Measurements from ENCODE around the gene TLN1.

TLN1 gene

GRCh38 chr9:35729101-35729500 lies 2.9 kb downstream of the TLN1 start:
- FAIRE-seq = no peak

DNA sequence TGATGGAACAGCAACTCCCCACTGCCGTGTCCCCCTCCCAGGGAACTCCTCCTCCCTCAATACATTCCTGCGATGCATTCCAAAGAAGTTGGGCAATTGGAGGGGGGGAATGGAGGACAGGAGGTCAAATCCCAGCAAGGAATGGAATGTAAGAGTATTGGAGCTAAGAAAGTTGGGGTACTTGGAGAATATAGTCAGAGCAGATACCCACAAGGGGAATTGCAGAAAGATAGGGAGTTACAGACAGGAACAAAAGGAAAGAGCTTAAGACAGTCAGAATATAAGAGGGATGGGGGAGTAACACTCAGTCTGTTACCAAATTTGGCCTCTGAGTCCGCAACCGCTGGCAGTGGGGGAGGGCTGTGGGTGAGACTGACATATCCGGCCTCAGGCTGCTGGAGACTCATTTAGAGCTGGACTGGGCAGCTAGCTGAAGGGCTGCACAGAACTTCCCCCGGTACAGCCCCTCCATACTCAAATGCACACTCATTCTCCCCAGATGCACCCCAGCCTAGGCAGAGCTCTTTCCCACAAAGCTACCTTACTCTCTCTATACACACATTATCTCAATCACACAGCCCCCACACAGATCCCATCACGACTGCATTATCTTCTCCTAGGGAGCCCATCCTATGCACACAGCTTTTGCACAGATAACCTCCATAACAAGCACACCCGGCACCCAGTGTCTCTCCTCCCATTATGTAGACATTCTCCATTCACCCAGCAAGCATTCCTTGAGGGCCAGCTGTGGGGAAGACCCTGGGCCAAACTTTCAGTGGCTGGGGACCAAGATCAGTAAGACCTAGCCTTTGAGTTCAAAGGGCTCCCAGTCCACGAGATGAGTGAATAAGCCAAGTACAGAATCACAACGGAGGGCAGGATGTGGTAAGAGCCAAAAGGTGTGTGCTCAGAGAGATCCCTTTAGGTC lies 3.7 kb downstream of the TLN1 start:
- no peak for FAIRE-seq

DNA sequence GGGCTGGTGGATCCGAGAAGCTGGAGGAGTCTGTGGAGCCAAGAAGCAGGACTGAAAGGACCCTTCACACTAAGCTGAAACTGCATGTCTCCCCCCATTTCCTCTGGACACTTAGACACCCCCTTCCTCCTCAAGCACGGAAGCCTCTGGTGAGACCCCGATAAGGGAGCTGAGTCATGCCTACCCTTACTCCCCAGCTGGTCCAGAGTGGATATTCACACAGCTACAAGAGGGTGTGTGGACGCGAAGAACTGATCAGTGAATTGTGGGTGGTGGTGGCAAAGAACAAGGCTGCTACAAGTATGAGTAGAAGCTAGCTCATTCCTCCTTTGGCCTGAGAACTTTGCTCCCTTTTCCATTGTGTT lies 4.3 kb downstream of the TLN1 start:
- FAIRE-seq = no peak

GRCh38 chr9:35726931-35727330 lies 5.1 kb downstream of the TLN1 start:
- FAIRE-seq = no peak

DNA sequence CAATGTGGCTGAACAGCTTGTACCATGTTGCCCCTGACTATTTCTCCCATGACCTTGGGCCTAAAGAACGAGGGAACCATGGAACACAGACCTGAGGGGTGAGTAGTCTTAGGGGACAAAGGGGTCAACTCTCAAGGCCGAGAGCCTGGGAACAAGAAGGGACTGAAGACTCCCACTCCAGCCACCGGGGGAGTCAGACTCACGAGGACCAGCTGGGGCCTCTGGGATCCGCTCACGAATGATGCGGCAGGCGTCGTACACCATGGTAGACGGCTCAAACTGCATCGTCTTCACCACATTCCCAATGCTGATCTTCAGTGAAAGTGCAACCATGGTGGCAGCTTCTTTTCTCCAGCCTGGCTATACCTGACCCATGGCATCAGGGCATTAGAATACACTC lies 6.6 kb downstream of the TLN1 start:
- no peak for FAIRE-seq

DNA sequence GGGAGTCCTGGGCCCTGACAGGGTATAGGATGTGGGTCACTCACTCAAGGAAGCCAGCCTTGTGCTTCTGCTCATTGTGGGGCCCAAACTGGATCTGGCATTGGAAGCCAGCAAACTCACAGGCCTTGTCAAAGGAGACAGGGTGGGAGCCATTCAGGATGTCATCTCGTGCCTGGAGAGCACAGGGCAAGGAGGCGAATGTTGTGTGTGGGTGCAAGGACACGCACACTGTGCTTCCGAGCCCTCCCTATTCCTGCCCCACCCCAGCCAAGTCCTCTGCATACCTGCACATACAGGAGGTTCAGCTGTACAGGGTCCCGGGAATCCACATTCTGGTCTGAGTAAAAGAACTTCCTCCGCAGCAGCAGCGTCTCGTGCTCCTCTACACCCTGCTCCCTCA lies 8.1 kb downstream of the TLN1 start:
- FAIRE-seq = no peak

DNA sequence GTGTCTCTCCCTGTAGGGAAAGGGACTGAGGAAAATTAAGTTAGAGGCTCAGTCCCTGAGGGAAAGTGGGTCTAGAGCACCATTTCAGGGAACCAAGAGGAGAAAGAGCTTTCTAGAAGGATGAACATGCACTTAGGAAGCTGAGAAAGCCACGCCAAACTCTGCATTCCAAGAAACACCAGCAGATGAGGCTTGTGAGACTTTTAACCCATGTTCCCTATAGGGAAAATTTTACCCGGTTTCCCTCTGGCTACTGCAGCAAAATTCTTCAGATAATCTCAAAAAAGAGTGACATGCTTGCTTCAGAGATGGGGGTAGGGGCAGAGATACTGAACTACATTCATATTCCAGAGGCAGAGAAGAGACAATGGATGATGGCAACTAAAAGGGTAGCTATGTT lies 8.6 kb downstream of the TLN1 start:
- FAIRE-seq = no peak

DNA sequence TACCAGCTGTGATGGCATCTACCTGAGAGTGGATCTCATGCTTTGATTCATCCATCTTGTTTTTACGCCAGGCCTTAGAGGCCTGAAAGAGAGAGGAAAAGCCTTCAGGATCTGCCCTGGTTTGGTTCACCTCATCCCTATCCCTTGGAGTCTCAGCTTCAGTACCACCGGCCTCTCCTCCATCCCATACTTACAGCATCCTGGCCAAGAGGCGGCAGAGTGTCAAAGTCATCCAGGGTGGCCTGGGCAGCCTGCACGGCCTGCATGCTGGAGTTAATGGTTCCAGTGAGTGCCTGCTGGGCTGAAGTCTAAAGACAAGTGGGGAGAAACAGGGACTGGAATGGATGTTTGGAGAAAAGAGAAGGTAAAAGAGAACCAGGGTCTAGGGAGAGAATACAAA lies 12.4 kb downstream of the TLN1 start:
- no peak for FAIRE-seq

- no peak for FAIRE-seq
Measured at GRCh38 chr9:35718721-35719511, 13.1 kb downstream of the TLN1 start.

DNA sequence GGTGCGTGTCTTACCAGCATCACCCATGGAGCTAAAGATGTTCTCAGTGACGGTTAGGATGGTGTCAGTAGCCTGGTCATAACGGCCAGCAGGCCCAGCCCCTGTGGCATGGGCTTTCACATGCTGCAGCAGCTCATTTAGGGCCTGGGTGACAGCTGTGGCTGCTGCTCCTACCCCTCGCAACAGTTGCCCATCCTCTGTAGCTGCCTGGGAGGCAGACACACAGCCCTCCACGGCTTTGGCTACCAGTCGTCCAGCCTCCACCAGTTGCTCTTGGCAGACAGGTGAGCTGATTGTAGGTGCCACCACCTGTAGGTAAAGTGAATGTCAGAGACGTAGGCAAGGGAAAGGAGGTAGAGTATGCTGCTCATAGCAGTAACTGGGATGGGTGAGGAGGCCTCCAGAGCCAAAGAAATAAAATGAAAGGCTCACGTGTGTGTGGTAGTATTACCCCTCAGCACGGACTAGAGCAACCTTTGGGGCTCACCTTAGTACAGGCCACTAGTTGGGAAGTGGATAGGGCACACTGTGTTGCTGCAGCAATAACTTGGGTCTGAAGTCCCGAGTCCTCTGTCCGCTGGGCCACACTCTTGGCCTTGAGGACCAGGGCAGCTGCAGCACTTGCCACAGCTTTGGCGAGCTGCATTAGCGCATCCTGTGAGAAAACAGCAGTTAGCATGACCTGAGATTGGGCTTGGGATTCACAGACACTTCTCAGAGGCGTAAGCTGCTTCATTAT lies 14.7 kb downstream of the TLN1 start:
- FAIRE-seq = no peak

DNA sequence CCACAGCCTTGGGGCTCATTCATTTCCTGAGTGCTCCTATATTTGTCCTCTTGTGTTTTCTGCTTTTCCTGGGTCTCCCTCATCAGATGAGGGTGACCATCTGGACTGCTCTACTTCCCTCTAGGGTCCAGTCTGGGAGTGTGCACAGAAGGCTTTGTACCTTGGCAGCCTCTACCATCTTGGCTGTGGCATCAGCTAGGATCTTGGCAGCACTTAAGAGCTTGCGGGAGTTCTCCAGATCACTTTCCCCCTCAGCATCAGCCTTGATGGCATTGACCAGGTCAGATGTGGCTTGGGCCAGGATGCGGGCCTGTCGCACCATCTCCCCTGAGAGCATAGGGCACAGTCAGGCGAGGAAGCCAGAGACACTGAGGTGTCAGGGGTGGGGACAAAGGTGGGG lies 15.8 kb downstream of the TLN1 start:
- FAIRE-seq = no peak

DNA sequence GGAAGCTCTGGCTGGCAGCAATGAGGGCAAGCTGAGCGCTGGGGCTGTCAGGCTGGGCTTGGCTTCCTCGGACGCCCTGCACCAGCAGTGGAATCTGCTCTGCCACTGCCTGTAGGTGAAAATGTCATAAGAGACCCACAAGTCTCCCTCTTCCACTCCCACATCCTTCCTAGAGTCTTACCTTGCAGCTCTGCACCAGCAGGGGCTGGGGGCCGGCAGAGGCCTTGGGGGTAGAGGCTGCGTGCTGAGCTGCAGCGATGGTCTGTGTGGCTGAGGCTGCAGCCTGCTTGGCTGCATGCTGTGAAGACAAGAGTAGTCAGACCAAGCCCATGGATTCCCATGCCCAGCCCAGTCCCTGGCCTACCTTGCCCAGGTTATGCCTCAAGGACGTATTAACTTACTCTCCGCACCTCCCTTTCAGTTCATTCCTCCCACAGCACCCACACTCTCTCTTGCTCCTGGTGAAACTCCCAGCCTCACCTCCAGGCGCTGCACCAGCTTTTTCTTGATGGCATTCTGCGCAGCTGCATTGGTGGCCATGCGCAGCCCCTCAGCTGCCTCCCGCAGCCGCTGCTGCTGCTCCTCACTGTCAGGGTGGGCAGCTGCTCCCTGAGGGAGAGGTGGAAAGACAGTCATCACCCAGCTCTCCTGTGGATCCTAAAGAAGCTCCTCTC lies 17.3 kb downstream of the TLN1 start:
- no peak for FAIRE-seq

GRCh38 chr9:35714123-35714522 lies 17.9 kb downstream of the TLN1 start:
- no peak for FAIRE-seq

DNA sequence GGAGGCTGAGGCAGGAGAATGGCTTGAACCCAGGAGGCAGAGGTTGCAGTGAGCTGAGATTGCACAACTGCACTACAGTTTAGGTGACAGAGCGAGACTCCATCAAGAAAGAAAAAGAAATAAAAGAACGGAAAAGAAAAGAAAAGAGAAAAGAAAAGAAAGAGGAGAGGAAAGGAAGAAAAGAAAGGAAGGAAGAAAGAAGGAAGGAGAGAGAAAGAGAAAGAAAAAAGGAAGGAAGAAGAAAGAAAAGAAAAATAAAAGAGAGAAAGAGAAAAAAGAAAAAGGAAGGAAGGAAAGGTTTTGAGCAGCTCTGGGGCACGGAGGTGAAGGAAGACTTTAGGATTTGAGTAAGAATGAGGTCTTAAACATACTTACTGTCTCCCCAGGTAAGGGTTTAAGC lies 18.4 kb downstream of the TLN1 start:
- FAIRE-seq = no peak

- FAIRE-seq = no peak
Measured at GRCh38 chr9:35712762-35713400, 19.1 kb downstream of the TLN1 start.

GRCh38 chr9:35711501-35712428 lies 20.2 kb downstream of the TLN1 start:
- no peak for FAIRE-seq

DNA sequence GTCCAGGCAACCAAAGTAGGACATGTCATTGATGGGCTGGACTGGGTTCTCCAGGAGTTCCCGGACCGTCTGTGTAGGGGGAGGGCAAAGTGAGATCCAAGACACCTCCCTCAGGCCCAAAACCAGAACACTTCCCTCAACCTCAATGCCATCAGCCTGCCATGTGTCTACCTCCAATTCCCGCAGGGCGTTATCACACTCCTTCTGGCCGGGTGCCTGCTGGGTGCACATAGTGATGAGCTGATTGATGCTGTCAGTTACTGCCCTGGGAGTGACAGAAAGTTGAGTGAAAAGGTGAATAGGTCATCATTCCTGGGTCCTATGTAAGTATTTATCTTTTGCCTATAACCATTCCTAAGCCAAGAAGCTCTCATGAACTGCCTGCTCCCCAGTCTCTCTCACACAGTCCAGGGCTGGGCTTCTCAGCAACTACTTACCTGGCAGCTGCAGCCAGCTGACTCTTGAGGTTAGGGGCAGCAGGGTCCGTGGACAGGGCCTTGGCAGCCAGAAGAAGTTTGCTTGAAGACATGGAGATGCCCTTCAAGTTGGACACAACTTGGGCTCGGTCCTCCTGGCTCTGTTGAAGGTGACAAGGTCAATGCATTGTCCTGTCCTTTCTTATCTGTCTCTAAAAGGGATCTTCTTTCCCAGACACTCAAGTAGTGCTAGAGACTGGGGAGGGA lies 21.0 kb downstream of the TLN1 start:
- no peak for FAIRE-seq

DNA sequence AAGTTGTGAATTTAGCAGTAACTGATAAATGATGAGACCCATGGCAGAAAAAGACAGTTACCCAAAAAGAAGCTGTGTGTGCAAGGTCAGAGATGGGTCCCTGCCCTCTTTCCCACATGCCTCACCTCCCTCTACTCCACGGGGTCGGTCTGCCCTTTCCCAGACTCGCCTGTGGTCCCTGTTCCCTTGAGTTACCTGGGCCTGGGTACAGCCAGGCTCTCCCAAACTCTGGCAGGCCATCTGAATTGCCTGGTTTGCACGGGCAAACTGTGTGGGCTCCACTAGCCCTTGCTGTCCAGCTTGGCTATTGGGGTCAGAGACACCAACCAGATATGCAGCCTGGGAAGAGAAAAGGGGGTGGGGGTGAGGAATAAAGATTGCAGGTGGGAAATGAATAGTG lies 23.8 kb downstream of the TLN1 start:
- FAIRE-seq = no peak

- FAIRE-seq = no peak
Measured at GRCh38 chr9:35706951-35707350, 25.0 kb downstream of the TLN1 start.

GRCh38 chr9:35705836-35706430 lies 26.1 kb downstream of the TLN1 start:
- no peak for FAIRE-seq
